ENCODE data around the gene UBE2V1.

- TF ChIP-seq CTCF (IDR thresholded peaks at IDR 0.05; ENCODE audit: extremely low read depth in 1 of 2, insufficient read depth in 1 of 2, low read depth in 1 of 2, low read length in 2 of 2): peak; percentile 26 to 37
- TF ChIP-seq POLR2AphosphoS5 (IDR thresholded peaks at IDR 0.05; ENCODE audit: insufficient read depth, low read depth, low read length): peak; percentile 90
- TF ChIP-seq POLR2A (IDR thresholded peaks at IDR 0.05; ENCODE audit: low read depth, low read length): peak; percentile 37
Measured at GRCh38 chr20:50112512-50113419, at the start of gene UBE2V1.

Measured in endothelial cell of umbilical vein (primary cell).